Measurements from ENCODE around the gene EVI5L. TPM values are rescaled to one million over a fixed set of nuclear protein-coding genes. Genes with fewer than 3 reads are reported as not detected.
A peak's percentile ranks its signal among the peaks of the same experiment; 100 is the strongest.

EVI5L gene
- total and polyA plus RNA-seq, 2 of the 13 experiments (the other 11 are each of a cell fraction or from before 2014, with no cell fraction given), result 1.7 to 2.4 TPM

- TF ChIP-seq ZBTB44 (CRISPR knock-in tag; IDR thresholded peaks at IDR 0.05) (no peak), RFXAP (CRISPR knock-in tag; IDR thresholded peaks at IDR 0.05; ENCODE audit: borderline replicate concordance) (0 out of 2 replicates have a peak, but pooled peaks have one; percentile 32), MTA1 (CRISPR knock-in tag; IDR thresholded peaks at IDR 0.05; ENCODE audit: borderline replicate concordance) (peak; percentile 37; the same call in 1 of the 2 replicates), ARID4A (CRISPR knock-in tag; IDR thresholded peaks at IDR 0.05; ENCODE audit: borderline replicate concordance) (peak; percentile 67), NR2C2 (CRISPR knock-in tag; IDR thresholded peaks at IDR 0.05; ENCODE audit: borderline replicate concordance) (0 out of 2 replicates have a peak, but pooled peaks have one; percentile 16), HNF1B (CRISPR knock-in tag; IDR thresholded peaks at IDR 0.05) (0 out of 2 replicates have a peak, but pooled peaks have one; percentile 57), NR0B2 (CRISPR knock-in tag; IDR thresholded peaks at IDR 0.05) (0 out of 2 replicates have a peak, but pooled peaks have one; percentile 43), SOX6 (IDR thresholded peaks at IDR 0.05) (no peak), SOX6 (CRISPR knock-in tag; IDR thresholded peaks at IDR 0.05) (0 out of 2 replicates have a peak, but pooled peaks have one; percentile 36), MXI1 (IDR thresholded peaks at IDR 0.05; ENCODE audit: borderline replicate concordance, low read depth, low read length) (peak; percentile 40; the same call in 1 of the 3 replicates), ZIK1 (CRISPR knock-in tag; IDR thresholded peaks at IDR 0.05; ENCODE audit: borderline replicate concordance, low read depth) (0 out of 2 replicates have a peak, but pooled peaks have one; percentile 46), ZNF574 (CRISPR knock-in tag; IDR thresholded peaks at IDR 0.05) (0 out of 2 replicates have a peak, but pooled peaks have one; percentile 12), MAZ (IDR thresholded peaks at IDR 0.05; ENCODE audit: borderline replicate concordance, low read depth, low read length) (peak; percentile 59; the same call in 1 of the 2 replicates), MAZ (CRISPR knock-in tag; IDR thresholded peaks at IDR 0.05; ENCODE audit: low read depth) (peak; percentile 46; the same call in 1 of the 2 replicates), LBX2 (CRISPR knock-in tag; IDR thresholded peaks at IDR 0.05; ENCODE audit: borderline replicate concordance) (no peak)
Measured at GRCh38 chr19:7871437-7872305, 41.7 kb downstream of the EVI5L start (continued).
